Ishikawa (cell line): ENCODE data around the gene MAG.

Experiments used
- CEBPB ChIP-seq: IDR thresholded peaks from 2 replicates; pipeline ENCODE4 v1.6.1; 2012
- CREB1 ChIP-seq: IDR thresholded peaks from 2 replicates; pipeline ENCODE4 v1.6.1; 2012; ENCODE audit warnings: low read depth
- EGR1 ChIP-seq: IDR thresholded peaks from 2 replicates; pipeline ENCODE4 v1.6.1; 2012
- EP300 ChIP-seq: IDR thresholded peaks from 2 replicates; pipeline ENCODE4 v1.6.1; 2012; ENCODE audit warnings: borderline replicate concordance
- FOXM1 ChIP-seq: IDR thresholded peaks from 2 replicates; pipeline ENCODE4 v1.6.1; 2012; ENCODE audit warnings: low read depth, borderline replicate concordance
- NFIC ChIP-seq: IDR thresholded peaks from 2 replicates; pipeline ENCODE4 v1.6.1; 2012
- RAD21 ChIP-seq: IDR thresholded peaks from 2 replicates; pipeline ENCODE4 v1.6.1; 2012; ENCODE audit warnings: low read depth
- TAF1 ChIP-seq: IDR thresholded peaks from 2 replicates; pipeline ENCODE4 v1.6.1; 2012; ENCODE audit warnings: low read depth, mild to moderate bottlenecking
- TCF12 ChIP-seq: IDR thresholded peaks from 2 replicates; pipeline ENCODE4 v1.6.1; 2012; ENCODE audit warnings: low read depth
- TEAD4 ChIP-seq: IDR thresholded peaks from 2 replicates; pipeline ENCODE4 v1.6.1; 2012
- YY1 ChIP-seq: IDR thresholded peaks from 2 replicates; pipeline ENCODE4 v1.6.1; 2012; ENCODE audit warnings: low read depth
- ZBTB7A ChIP-seq: IDR thresholded peaks from 2 replicates; pipeline ENCODE4 v1.6.1; 2012; ENCODE audit warnings: low read depth
- TF ChIP-seq, protein P1 (sequence below): IDR thresholded peaks from 2 replicates; pipeline ENCODE4 v1.6.1; 2012
- TF ChIP-seq, protein P2 (sequence below): IDR thresholded peaks from 2 replicates; pipeline ENCODE4 v1.6.1; 2012
- TF ChIP-seq, protein P3 (sequence below): IDR thresholded peaks from 2 replicates; pipeline ENCODE4 v1.6.1; 2012; ENCODE audit warnings: low read depth, mild to moderate bottlenecking

MAG gene

DNA sequence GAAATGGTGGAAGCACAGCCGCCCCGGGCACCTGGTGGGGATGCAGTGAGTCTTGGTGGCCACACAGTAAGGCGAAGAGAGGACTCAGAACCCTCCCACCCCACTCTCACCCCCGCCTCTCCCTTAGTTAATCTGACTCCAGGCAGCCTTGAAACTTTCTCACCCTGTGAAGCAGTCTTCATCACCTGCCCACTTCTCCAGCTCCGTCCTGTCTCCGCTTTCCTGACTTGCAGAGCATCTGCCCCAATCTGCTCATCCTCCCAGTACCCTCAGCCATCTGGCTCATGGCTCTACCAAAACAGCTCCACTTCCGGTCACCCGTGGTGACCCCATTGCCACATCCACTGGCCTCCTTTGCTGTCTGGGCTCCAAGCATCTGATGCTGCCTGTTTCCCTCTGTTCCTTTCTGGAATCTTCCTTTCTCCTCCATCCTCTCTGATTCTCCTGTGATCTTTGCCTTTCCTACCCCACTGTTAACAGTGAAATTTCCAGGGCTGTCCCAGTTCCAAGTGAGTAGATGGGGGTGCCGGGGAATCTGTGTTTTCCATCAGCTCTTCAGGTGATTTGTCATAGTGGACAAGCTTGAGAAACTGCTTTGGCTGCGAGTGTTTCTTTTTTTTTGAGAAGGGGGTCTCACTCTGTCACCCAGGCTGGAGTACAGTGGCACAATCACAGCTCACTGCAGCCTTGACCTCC, 18.9 kb upstream of the MAG start:
- TF ChIP-seq EGR1 = no peak
- no peak for TF ChIP-seq TAF1
- TF ChIP-seq EP300 = no peak
- TF ChIP-seq CEBPB = no peak
- TF ChIP-seq, protein P1, sequence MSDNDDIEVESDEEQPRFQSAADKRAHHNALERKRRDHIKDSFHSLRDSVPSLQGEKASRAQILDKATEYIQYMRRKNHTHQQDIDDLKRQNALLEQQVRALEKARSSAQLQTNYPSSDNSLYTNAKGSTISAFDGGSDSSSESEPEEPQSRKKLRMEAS = no peak
- TF ChIP-seq RAD21 = no peak
- TF ChIP-seq ZBTB7A = no peak
- no peak for TF ChIP-seq TEAD4
- TF ChIP-seq, protein P2, sequence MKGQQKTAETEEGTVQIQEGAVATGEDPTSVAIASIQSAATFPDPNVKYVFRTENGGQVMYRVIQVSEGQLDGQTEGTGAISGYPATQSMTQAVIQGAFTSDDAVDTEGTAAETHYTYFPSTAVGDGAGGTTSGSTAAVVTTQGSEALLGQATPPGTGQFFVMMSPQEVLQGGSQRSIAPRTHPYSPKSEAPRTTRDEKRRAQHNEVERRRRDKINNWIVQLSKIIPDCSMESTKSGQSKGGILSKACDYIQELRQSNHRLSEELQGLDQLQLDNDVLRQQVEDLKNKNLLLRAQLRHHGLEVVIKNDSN = no peak
- no peak for TF ChIP-seq YY1
- TF ChIP-seq TCF12 = no peak
- TF ChIP-seq FOXM1 = no peak
- TF ChIP-seq, protein P3, sequence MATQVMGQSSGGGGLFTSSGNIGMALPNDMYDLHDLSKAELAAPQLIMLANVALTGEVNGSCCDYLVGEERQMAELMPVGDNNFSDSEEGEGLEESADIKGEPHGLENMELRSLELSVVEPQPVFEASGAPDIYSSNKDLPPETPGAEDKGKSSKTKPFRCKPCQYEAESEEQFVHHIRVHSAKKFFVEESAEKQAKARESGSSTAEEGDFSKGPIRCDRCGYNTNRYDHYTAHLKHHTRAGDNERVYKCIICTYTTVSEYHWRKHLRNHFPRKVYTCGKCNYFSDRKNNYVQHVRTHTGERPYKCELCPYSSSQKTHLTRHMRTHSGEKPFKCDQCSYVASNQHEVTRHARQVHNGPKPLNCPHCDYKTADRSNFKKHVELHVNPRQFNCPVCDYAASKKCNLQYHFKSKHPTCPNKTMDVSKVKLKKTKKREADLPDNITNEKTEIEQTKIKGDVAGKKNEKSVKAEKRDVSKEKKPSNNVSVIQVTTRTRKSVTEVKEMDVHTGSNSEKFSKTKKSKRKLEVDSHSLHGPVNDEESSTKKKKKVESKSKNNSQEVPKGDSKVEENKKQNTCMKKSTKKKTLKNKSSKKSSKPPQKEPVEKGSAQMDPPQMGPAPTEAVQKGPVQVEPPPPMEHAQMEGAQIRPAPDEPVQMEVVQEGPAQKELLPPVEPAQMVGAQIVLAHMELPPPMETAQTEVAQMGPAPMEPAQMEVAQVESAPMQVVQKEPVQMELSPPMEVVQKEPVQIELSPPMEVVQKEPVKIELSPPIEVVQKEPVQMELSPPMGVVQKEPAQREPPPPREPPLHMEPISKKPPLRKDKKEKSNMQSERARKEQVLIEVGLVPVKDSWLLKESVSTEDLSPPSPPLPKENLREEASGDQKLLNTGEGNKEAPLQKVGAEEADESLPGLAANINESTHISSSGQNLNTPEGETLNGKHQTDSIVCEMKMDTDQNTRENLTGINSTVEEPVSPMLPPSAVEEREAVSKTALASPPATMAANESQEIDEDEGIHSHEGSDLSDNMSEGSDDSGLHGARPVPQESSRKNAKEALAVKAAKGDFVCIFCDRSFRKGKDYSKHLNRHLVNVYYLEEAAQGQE = no peak
- TF ChIP-seq NFIC = no peak
- TF ChIP-seq CREB1 = no peak

DNA sequence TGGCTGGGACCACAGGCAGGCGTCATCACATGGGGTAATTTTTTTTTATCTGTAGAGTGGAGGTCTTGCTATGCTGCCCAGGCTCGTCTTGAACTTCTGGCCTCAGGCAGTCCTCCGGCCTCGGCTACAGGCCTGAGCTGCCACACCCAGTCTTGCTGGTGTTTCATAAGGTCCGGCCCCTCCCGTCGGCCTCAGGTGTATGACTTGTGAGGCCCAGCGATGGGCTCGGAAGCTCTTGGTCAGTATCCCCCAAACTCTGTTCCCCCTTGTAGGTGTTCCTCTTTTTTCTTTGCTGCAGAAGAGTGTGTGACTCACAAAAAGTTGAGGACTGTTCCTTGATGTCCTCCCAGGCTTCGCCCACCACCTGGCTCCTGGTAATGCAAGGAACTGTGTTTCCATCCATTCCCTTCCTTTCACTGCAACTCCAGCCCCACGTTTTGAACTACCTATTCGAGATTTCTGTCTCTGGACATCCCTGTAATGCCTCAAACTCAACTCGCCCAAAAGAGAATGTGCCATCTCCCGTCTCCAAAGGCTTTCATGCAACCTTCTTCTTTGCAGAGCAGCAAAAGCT, 18.2 kb upstream of the MAG start:
- TF ChIP-seq, protein P2 = no peak

DNA sequence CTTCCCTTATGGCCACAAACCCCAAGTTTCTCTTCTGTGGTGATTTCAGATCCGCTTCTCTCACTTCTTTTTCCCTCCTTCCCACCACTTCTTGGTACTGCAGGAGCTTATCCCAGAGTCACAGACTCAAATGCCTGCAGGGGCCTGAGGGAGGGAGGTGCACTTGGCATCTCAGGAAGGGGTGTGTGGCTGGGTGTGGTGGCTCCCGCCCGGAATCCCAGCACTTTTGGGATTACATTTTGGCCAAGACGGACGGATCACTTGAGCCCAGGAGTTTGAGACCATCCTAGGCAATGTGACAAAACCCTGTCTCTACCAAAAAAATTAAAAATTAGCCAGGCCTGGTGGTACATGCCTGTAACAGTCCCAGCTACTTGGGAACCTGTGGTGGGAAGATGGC, 17.6 kb upstream of the MAG start:
- no peak for TF ChIP-seq TAF1
- no peak for TF ChIP-seq ZBTB7A
- TF ChIP-seq NFIC = no peak
- TF ChIP-seq FOXM1 = no peak
- no peak for TF ChIP-seq RAD21
- no peak for TF ChIP-seq TCF12
- no peak for TF ChIP-seq EP300
- TF ChIP-seq YY1 = no peak
- no peak for TF ChIP-seq TEAD4
- no peak for TF ChIP-seq CEBPB
- TF ChIP-seq, protein P3 = no peak
- no peak for TF ChIP-seq EGR1
- TF ChIP-seq, protein P1 = no peak

DNA sequence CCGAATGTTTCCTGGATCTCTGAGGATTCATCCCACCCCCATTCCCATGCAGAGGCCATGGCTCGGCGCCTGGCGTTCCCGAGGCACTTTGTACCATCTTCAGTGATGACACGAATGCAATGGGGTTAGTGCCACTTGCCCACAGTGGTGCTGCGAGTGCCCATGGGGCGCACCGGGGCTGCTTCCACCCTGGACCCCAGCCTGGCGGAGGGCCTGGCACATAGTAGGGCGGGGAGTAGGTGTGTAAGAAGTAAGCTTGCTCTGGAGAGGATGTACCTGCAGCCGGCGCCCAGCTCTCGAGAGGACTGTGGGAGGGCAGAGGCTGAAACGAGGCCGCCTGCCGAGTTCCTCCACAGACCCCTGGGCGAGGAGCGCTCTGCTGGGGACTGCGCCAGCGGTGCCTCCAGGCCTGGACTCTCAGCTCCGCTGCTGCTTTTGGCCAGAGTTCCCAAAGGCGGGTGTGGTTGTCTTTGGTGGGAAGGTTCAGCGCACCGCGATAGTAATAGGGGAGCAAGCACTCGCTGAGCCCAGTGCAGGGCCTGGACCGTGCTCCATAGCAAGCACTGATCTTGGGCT, 15.2 kb upstream of the MAG start:
- TF ChIP-seq FOXM1 (no peak), TCF12 (no peak), EP300 (no peak)
- TF ChIP-seq, protein P2 = no peak

DNA sequence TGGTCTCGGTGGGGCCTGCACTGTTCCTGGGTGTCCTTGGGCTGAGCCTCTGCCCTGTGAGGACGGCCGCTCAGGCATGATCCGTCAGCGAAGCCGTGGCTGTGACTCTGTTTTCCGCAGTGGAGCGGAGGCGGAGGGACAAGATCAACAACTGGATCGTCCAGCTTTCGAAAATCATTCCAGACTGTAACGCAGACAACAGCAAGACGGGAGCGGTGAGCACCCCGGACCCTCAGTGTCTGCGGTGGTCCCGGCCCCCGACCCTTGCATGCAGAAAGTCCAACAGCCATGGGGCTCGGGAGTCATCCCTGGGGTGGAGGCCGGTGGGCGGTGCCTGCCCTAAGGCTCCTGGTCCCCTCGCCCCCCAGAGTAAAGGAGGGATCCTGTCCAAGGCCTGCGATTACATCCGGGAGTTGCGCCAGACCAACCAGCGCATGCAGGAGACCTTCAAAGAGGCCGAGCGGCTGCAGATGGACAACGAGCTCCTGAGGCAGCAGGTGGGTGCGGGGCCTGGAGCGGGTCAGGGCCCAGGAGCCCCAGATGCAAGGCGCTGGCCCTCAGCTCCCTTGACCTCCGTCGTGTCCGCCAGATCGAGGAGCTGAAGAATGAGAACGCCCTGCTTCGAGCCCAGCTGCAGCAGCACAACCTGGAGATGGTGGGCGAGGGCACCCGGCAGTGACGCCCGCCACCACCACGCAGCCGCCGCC, 13.2 kb upstream of the MAG start:
- TF ChIP-seq ZBTB7A (no peak), YY1 (no peak), CEBPB (no peak), CREB1 (no peak), FOXM1 (no peak), TEAD4 (no peak), TCF12 (no peak), RAD21 (no peak), EP300 (no peak), NFIC (no peak), TAF1 (no peak), EGR1 (no peak)
- TF ChIP-seq, protein P1 = no peak
- TF ChIP-seq, protein P2 = no peak
- TF ChIP-seq, protein P3 = no peak
